CD4-positive, alpha-beta T cell treated with Interleukin-2 at 100 ng/mL for 4 hours (primary cell): Measurements from ENCODE around the gene RBL2.
"Not testable (repeated sequence)": the region's sequence is repeated elsewhere in the genome, so short reads cannot be mapped to it uniquely, and the experiment has no call there.

Experiments
- DNase-seq: peaks from one replicate; pipeline ENCODE4 v3.0.0-alpha.2; 2020; ENCODE audit warnings: low spot score

RBL2 gene, protein sequence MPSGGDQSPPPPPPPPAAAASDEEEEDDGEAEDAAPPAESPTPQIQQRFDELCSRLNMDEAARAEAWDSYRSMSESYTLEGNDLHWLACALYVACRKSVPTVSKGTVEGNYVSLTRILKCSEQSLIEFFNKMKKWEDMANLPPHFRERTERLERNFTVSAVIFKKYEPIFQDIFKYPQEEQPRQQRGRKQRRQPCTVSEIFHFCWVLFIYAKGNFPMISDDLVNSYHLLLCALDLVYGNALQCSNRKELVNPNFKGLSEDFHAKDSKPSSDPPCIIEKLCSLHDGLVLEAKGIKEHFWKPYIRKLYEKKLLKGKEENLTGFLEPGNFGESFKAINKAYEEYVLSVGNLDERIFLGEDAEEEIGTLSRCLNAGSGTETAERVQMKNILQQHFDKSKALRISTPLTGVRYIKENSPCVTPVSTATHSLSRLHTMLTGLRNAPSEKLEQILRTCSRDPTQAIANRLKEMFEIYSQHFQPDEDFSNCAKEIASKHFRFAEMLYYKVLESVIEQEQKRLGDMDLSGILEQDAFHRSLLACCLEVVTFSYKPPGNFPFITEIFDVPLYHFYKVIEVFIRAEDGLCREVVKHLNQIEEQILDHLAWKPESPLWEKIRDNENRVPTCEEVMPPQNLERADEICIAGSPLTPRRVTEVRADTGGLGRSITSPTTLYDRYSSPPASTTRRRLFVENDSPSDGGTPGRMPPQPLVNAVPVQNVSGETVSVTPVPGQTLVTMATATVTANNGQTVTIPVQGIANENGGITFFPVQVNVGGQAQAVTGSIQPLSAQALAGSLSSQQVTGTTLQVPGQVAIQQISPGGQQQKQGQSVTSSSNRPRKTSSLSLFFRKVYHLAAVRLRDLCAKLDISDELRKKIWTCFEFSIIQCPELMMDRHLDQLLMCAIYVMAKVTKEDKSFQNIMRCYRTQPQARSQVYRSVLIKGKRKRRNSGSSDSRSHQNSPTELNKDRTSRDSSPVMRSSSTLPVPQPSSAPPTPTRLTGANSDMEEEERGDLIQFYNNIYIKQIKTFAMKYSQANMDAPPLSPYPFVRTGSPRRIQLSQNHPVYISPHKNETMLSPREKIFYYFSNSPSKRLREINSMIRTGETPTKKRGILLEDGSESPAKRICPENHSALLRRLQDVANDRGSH

DNA sequence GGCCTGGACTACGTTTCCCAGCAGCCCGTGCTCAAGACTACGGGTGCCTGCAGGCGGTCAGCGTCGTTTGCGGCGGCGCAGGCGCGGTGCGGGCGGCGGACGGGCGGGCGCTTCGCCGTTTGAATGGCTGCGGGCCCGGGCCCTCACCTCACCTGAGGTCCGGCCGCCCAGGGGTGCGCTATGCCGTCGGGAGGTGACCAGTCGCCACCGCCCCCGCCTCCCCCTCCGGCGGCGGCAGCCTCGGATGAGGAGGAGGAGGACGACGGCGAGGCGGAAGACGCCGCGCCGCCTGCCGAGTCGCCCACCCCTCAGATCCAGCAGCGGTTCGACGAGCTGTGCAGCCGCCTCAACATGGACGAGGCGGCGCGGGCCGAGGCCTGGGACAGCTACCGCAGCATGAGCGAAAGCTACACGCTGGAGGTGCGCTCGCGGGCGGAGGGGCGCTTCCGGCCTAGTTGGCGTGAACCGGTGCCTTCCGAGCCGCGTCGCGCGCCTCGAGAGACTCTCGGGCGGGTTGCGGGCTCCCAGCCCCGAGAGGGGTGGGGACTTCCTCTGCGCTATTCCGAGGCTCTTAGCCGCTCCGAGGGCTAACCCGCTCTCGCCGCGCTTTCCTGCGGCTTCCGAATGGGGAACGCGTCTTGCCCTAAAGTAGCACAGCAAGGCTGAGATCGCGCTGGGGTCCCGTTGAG lies at the start of gene RBL2:
RBL2 (plus strand) TSS at position 95 of the 689 bp plus-strand sequence; CDS start at position 181, 86 bp downstream.
- peak; percentile 87 for DNase-seq

DNA sequence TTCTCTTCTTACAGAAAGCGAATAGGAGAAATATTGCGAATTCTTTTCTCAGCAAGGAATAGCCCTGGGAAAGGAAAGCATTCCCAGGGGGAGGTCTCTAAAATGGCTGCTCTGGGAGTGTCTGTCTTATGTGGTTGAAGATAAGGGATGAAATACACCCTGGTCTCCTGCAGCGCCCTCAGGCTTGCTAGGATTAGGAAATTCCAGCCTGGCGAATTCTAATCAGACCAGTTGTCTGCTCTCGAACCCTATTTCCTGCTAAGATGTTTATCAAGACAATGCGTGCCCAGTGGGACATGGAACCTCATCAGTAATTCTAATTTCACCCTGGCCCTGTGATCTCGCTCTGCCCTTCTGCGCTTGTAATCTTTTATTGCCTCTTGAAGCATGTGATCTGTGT lies 49.7 kb upstream of the RBL2 start:
- DNase-seq, result not testable (repeated sequence)

DNA sequence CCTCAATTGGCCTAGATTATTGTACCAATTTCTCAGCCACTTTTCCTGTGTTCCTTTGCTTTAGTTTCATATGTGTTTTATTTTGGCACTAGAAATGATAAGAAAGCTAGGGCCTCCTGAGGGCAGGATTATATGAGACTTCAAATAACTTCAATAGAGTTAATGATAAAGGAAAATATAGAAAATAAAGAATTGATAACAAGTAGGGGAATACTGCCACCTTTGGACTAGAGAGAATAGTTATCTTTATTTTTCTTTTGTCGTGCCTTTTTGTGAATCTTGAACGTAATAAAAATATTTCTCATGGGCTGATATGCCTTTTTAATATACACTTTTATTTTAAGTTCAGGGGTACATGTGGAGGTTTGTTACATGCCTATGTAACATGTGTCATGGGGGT lies 29.3 kb upstream of the RBL2 start:
- no peak for DNase-seq

DNA sequence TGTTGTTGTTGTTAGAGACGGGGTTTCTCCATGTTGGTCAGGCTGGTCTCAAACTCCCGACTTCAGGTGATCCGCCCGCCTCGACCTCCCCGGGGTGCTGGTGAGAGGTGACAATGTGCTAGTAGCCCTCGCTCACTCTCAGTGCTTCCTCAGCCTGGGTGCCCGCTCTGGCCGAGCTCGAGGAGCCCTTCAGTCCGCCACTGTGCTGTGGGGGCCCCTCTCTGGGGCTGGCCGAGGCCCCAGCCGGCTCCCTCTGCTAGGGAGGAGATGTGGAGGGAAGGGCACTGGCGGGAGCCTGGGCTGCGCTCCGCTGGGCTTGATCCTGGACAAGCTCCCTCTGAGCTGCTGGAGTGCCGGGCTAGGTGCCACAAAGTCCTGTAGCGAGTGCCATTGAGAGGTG lies 21.7 kb upstream of the RBL2 start:
- no peak for DNase-seq

DNA sequence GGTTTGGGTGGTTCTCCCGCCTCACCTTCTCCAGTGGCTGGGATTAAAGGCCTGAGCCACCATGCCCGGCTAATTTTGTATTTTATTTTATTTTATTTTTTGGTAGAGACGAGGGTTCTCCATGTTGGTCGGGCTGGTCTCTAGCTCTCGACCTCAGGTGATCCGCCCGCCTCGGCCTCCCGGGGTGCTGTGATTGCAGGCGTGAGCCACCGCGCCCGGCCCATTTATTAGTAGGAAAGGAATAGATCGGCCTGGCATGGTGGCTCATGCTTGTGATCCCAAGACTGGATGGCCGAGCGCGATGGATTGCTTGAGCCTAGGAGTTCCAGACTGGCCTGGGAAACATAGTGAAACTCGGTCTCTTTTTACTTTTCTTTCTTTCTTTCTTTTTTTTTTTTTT lies 20.4 kb upstream of the RBL2 start:
- DNase-seq, result no peak

DNA sequence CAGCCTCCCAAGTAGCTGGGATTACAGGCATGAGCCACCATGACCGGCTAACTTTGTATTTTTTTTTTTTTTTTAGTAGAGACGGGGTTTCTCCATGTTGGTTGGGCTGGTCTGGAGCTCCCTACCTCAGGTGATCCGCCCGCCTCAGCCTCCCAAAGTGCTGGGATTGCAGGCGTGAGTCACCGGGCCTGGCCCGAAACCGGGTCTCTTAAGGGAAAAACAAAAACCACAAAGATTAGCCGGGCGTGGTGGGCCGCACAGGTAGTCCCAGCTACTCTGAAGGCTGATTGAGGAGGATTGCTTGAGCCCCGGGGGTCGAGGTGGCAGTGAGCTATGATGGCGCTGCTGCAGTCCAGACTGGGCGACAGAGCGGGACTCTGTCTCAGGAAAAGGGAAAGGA lies 19.9 kb upstream of the RBL2 start:
- DNase-seq, result no peak

DNA sequence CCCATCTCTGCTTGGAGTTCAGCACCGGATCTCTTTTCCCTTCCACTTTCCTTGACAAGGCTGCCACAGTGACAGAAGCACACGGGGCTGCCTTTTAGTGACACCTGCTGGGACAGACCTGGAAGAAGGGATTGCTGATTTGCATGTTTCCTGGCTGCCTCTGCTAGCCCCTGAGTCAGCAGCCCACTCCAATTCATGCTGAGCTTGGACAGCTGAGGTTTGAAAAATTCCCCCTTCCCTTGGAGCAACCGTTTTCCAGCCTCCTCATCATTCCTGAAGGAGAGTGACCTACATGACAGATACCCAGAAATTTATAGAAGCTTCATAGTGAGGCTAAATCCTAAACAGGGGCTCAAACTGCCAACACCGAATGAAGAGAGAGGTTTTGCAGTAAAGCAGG lies 18.8 kb upstream of the RBL2 start:
- no peak for DNase-seq

DNA sequence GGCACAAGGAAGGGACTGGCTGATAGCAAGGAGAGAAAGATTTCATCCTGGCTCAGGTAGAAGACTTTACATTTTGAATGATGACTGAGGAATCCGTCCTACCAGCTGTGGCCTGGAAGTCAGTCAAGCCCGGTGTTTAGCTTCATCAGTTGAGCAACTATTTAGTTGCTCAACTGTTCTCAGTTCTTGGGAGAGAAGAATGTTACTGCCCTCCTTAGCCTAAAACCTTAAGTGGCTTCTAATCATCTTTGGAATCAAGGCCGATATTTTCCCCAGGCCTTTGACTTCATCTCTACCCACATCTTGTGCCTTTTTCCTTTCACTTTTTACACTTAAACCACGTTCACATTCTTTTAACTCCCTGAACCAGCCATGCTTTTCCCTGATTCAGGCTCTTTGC lies 17.3 kb upstream of the RBL2 start:
- DNase-seq, result no peak

DNA sequence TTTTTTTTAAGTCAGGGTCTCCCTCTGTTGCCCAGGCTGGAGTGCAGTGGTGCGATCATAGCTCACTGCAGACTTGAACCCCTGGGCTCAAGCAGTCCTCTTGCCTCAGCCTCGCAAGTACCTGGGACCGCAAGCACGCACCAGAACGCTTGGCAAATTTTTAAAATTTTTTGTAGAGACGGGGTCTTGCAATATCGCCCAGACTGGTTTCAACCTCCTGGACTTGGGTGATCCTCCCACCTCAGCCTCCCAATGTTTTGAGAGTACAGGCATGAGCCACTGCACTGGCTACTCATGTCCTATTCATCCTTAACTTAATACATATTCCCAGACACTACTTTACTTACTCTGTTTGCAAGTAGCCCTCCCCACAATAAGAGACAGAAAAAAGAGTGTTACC lies 16.3 kb upstream of the RBL2 start:
- DNase-seq, result no peak

DNA sequence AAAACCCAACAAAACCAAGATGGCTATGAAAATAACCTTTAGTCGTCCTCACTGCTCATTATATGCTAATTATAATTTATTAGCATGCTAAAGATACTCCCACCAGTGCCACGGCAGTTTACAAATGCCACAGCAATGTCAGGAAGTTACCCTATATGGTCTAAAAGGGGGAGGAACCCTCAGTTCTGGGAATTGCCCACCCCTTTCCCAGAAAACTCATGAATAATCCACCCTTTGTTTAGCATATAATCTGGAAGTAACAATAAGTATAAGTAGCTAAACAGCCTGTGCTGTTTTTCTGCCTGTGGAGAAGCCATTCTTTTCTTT lies 14.9 kb upstream of the RBL2 start:
- not testable (repeated sequence) for DNase-seq

DNA sequence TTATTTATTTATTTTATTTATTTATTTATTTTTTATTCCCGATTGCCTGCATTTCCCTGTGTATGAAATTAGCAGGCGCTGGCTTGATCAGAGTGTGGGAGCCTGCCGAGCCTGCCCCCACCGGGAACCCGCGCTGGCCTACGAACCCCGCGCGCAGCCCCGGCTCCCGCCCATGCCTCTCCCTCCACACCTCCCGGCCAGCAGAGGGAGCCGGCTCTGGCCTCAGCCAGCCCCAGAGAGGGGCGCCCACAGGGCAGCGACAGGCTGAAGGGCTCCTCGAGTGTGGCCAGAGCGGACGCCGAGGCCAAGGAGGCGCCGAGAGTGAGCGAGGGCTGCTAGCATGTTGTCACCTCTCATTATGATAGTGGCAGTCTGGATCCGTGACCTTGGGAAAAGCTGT lies 13.0 kb upstream of the RBL2 start:
- DNase-seq, result no peak

DNA sequence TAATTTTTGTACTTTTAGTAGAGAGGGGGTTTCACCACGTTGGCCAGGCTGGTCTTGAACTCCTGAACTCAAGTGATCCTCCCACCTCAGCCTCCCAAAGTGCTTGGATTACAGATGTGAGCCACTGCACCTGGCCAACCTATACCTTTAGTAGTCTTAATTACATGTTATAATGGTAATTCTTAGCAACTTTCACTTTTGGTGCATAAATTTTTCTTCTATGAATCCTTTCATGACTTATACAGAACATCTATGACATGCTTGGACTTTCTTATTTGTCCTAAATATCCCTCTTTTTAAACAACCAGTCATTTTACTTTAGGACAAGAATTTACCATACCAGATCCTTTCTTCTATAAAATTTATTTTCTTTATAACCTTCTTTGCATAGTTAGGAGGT lies 10.3 kb upstream of the RBL2 start:
- DNase-seq, result not testable (repeated sequence)

DNA sequence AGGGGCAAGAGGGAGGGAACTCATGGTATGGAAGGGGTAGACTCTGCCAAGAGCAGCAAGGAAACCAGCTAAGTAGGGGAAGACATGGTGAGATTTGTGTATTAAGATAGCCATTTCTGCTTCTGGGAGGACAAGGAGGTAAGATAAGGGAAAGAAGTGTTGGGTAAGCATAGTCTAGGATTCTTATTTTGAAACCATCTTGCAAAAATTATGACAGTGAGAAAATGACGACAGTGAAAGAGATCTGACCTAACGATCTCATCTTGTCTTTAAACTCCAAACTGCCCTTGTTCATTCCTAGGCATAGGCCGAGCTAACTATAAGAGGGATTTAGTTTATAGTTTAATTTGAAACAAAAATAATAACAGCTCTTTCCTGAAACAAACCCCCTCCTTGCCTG lies 5.6 kb upstream of the RBL2 start:
- no peak for DNase-seq

DNA sequence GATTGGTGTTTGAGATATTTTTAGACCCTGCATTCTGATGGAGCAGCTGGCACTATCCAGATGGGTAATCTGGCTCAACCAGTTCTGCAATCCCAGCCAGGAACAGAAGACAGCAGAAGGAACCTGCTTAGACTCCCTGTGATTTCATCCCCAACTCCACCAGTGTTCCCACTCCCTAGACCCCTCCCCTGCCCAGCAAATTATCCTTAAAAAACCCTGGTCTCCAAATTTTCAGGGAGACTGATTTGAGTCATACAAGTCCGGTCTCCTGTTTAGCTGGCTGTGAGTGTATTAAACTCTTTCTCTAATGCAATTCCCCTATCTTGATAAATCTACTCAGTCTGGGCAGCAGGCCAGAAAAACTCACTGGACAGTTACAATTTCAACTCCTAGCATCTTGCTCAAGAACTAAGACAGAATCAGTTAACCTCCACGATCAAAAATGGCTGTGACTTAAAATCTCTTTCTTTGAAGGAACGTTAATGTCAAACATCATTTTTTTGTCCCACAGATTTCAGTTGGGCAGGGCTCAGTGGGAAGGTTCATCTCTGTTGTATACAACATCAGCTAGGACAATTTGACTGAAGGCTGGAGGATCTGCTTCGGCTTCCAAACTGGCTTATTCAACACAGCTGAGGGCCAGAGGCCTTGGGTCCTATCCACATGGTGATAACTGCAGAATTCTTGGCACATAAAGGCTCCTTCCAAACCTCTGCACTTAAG lies 4.9 kb upstream of the RBL2 start:
- DNase-seq, result no peak

DNA sequence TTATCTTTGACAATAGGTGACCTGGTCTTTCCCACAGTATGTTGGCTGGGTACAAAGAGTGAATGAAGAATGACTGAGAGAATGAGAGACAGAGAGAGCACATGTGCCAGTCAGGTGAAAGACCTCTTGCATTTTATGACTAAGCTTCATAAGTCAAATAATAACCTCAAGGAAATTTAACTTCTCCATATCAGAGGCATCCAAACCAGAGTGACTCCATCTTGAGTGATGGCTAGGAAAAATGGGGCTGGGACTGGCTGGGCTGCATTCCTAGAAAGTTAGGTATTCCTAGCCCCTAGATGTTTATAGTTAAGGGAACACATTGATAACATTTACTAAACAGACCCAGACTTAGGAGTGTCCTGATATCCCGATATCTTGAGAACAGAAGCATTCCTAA lies 3.9 kb upstream of the RBL2 start:
- DNase-seq, result no peak

DNA sequence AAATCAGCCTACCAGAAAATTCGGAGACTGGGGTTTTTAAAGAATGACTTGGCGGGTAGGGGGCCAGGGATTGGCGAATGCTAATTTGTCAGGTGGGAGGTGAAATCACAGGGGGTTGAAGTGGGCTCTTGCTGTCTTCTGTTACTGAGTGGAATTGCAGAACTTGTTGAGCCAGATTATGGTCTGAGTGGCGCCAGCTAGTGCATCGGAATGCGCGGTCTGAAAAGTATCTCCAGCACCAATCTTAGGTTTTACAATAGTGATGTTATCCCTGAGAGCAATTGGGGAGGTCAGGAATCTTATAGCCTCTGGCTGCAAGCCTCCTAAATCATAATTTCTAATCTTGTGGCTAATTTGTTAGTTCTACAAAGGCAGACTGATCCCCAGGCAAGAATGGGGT lies 762 bp upstream of the RBL2 start:
- DNase-seq, result no peak

DNA sequence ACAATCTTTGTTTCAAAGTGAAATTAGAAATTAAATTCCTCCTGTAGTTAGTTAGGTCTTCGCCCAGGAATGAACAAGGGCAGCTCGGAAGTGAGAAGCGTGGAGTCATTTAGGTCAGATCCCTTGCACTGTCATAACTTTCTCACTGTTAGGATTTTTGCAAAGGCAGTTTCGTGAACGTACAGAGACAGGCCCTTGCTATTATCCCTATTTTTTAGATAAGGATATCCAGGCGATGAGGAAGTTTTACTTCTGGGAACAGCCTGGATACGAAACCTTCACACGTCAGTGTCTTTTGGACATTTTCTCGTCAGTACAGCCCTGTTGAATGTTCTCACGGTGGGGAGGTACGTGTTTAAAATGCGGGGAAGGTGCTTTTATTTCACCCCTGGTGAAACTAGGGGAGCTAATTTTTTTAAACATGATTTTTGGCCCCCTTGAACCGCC lies 318 bp upstream of the RBL2 start:
- no peak for DNase-seq

DNA sequence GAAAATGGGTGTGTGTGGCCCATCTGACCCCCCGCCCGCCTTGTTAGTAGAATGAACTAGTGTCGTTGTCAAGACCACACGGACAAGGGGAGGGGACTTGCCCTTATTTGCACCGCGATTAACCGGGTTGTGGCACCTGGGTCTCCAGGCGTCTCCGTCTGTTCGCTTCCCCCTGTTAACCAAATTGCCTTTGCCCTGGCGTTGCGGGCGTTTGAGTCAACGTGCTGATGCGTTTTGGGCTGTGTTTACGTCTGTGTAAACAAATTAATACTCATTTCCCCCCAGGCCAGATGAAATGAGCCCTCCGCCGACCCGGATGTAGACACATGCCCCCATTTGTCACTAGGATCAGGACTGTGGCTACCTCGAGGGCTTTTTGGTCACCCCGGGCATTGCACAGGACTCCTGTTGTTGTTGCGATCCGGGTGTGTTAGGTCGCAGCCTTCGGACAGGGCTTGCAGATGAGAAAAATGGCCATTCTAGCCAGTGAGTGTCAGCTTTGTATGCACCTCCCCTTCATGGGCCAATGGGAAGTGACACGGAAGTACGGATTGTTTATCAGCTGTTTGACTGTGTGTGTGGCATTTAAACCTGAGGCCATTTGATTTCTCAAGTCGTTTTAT lies 906 bp downstream of the RBL2 start:
- DNase-seq, result peak; percentile 75

DNA sequence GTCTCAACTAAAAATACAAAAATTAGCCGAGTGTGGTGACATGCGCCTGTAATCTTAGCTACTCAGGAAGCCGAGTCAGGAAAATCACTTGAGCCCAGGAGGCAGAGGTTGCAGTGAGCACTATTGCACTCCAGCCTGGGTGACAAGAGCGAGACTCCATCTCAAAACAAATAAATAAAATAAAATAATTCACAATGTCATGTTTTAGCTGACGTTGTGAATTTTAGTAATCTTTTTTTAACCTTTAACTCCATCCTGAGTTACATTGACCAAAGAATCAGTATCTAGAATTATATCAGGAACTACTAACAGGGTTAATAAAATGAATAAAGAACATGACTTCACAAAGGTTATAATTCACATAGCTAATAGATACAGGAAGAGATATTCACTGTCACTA lies 5.9 kb downstream of the RBL2 start:
- no peak for DNase-seq

DNA sequence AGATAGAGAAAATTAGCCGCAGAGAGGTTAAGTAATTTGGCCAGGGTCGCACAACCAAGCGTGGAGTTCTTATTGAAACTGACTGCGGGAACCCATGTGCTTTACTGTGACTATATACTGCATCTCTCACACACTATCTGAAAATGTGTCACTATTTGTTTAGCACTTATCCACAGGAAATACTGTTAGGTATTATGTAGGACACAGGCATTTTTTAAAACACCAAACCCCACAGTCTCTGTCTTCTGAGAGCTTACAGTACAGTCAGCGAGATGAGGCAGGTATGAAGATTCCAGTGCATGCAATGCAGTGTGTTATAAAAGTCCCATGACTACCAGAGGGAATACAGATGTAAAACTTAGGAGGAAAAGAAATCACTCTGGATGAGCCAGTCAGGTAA lies 11.3 kb downstream of the RBL2 start:
- peak; percentile 26 for DNase-seq

DNA sequence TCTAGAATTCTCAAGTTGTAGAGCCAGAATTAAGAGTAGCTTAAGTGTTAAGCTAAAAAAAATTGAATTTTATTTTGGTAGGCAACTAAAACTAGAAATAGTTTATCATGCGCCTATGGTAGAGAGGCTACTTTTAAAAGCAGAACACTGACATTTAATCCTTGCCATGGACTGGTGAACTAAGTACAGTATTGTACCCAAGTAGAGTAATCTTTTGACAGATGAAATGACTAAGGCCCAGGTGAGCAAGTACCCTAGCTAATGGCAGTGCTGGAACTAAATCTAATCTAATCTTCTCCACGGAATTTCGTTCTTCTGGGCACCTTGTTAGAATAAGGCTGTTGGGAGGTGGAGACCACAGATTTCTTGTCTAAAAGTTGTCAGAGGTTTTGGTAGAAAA lies 11.8 kb downstream of the RBL2 start:
- DNase-seq, result no peak
